ENCODE measurements around the gene C12orf42.

The C12orf42 gene

GRCh38 chr12:103538397-103538796 is 42.6 kb upstream of the C12orf42 start:
- H3K4me3 ChIP-seq (ENCODE audit: insufficient read depth, low read length, poor library complexity, severe bottlenecking) = no peak overlapping the region
- H3K9ac ChIP-seq (ENCODE audit: low read length) = no peak overlapping the region
- no peaks in the 10 kb centered on the region for H3F3A ChIP-seq (ENCODE audit: insufficient read depth)
- H4K20me1 ChIP-seq (ENCODE audit: low read depth, low read length) = no peaks in the 10 kb centered on the region
- no peaks in the 10 kb centered on the region for H3K9me3 ChIP-seq (ENCODE audit: insufficient read depth, low read length)
- no peaks in the 10 kb centered on the region for H3K9me2 ChIP-seq (replicated peaks; ENCODE audit: insufficient read depth, low read length)
- H3K27me3 ChIP-seq (ENCODE audit: low read length) = no peaks in the 10 kb centered on the region
- H3K36me3 ChIP-seq (ENCODE audit: low read length) = no peaks in the 10 kb centered on the region
- no peak overlapping the region for H2AFZ ChIP-seq (ENCODE audit: low read depth, low read length, severe bottlenecking)
- H3K27ac ChIP-seq (ENCODE audit: low read depth, low read length) = no peak overlapping the region
- no peak overlapping the region for H3K4me2 ChIP-seq (ENCODE audit: low read depth, low read length, poor library complexity, severe bottlenecking)
- H3K79me2 ChIP-seq (ENCODE audit: insufficient read depth, low read length) = no peaks in the 10 kb centered on the region
- TF ChIP-seq EZH2phosphoT487 (conservative IDR thresholded peaks at IDR 0.05; ENCODE audit: low read length) (no peak), CTCF (IDR thresholded peaks at IDR 0.05; ENCODE audit: insufficient read depth, low read length, poor library complexity, severe bottlenecking) (no peak)

- Histone ChIP-seq H3K27ac (ENCODE audit: low read depth, low read length) (no peak overlapping the region), H3K79me2 (ENCODE audit: insufficient read depth, low read length) (no peaks in the 10 kb centered on the region), H3K36me3 (ENCODE audit: low read length) (no peaks in the 10 kb centered on the region), H3K4me2 (ENCODE audit: low read depth, low read length, poor library complexity, severe bottlenecking) (no peak overlapping the region), H3K9me3 (ENCODE audit: insufficient read depth, low read length) (no peaks in the 10 kb centered on the region), H2AFZ (ENCODE audit: low read depth, low read length, severe bottlenecking) (no peak overlapping the region), H3F3A (ENCODE audit: insufficient read depth) (no peaks in the 10 kb centered on the region), H4K20me1 (ENCODE audit: low read depth, low read length) (no peaks in the 10 kb centered on the region), H3K9me2 (replicated peaks; ENCODE audit: insufficient read depth, low read length) (no peaks in the 10 kb centered on the region), H3K9ac (ENCODE audit: low read length) (no peak overlapping the region), H3K27me3 (ENCODE audit: low read length) (no peaks in the 10 kb centered on the region), H3K4me3 (ENCODE audit: insufficient read depth, low read length, poor library complexity, severe bottlenecking) (no peak overlapping the region)
- TF ChIP-seq CTCF (IDR thresholded peaks at IDR 0.05; ENCODE audit: insufficient read depth, low read length, poor library complexity, severe bottlenecking) (no peak), EZH2phosphoT487 (conservative IDR thresholded peaks at IDR 0.05; ENCODE audit: low read length) (no peak)
Measured at GRCh38 chr12:103530307-103531066, 34.7 kb upstream of the C12orf42 start.

- H3K4me3 ChIP-seq (ENCODE audit: insufficient read depth, low read length, poor library complexity, severe bottlenecking) = no peak overlapping the region
- no peaks in the 10 kb centered on the region for H3F3A ChIP-seq (ENCODE audit: insufficient read depth)
- H2AFZ ChIP-seq (ENCODE audit: low read depth, low read length, severe bottlenecking) = no peak overlapping the region
- no peaks in the 10 kb centered on the region for H3K36me3 ChIP-seq (ENCODE audit: low read length)
- H3K27ac ChIP-seq (ENCODE audit: low read depth, low read length) = no peak overlapping the region
- no peak for TF ChIP-seq EZH2phosphoT487 (conservative IDR thresholded peaks at IDR 0.05; ENCODE audit: low read length)
- TF ChIP-seq CTCF (IDR thresholded peaks at IDR 0.05; ENCODE audit: insufficient read depth, low read length, poor library complexity, severe bottlenecking) = no peak
- no peak overlapping the region for H3K4me2 ChIP-seq (ENCODE audit: low read depth, low read length, poor library complexity, severe bottlenecking)
- no peaks in the 10 kb centered on the region for H3K9me3 ChIP-seq (ENCODE audit: insufficient read depth, low read length)
- H3K79me2 ChIP-seq (ENCODE audit: insufficient read depth, low read length) = no peaks in the 10 kb centered on the region
- no peaks in the 10 kb centered on the region for H4K20me1 ChIP-seq (ENCODE audit: low read depth, low read length)
- H3K9me2 ChIP-seq (replicated peaks; ENCODE audit: insufficient read depth, low read length) = no peaks in the 10 kb centered on the region
- H3K27me3 ChIP-seq (ENCODE audit: low read length) = no peaks in the 10 kb centered on the region
- no peak overlapping the region for H3K9ac ChIP-seq (ENCODE audit: low read length)
Measured at GRCh38 chr12:103529306-103529705, 33.5 kb upstream of the C12orf42 start.
